Body of pancreas (tissue), 4 donors: ENCODE measurements around the gene SPRING1.

ENCODE experiments used
- POLR2A ChIP-seq, 3 donors: fragments of 450-650 bp; IDR thresholded peaks; one replicate each; pipeline ENCODE4 v1.6.1; 2016; ENCODE audit warnings: antibody characterized with exemption in 3 of 3, mild to moderate bottlenecking in 2 of 3
- TF ChIP-seq, protein P1 (sequence below), 7 experiments: fragments of 450-650 bp in 4 of 7; fragments of 200-600 bp in 3 of 7; sonication (generic) in 3 of 7; IDR thresholded peaks; one replicate each; pipeline ENCODE4 v1.5.1; 2016 to 2019; ENCODE audit warnings: antibody characterized with exemption in 7 of 7

DNA sequence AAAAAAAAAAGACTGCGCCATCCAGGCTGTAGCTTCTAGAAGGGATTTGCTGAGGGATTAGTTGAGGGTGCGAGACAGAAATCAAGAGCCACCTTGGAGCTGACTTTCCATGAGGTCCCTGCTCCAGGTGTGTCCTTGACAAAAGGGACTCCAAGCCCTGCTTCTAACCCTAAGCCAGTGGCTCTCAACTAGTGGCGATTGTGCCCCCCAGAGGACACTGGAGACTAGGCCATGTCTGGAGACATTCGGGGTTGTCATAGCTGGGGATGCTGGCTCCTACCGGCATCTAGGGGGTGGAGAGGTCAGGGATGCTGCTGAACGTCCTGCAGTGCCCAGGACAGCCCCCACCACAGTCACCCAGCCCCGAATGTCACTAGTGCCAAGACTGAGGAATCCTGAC, 40.6 kb downstream of the SPRING1 start:
- TF ChIP-seq, protein P1, sequence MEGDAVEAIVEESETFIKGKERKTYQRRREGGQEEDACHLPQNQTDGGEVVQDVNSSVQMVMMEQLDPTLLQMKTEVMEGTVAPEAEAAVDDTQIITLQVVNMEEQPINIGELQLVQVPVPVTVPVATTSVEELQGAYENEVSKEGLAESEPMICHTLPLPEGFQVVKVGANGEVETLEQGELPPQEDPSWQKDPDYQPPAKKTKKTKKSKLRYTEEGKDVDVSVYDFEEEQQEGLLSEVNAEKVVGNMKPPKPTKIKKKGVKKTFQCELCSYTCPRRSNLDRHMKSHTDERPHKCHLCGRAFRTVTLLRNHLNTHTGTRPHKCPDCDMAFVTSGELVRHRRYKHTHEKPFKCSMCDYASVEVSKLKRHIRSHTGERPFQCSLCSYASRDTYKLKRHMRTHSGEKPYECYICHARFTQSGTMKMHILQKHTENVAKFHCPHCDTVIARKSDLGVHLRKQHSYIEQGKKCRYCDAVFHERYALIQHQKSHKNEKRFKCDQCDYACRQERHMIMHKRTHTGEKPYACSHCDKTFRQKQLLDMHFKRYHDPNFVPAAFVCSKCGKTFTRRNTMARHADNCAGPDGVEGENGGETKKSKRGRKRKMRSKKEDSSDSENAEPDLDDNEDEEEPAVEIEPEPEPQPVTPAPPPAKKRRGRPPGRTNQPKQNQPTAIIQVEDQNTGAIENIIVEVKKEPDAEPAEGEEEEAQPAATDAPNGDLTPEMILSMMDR (IDR thresholded peaks at IDR 0.05), result peak in 3 of 7 experiments; percentile 14 to 19 (median 19)
- TF ChIP-seq POLR2A (IDR thresholded peaks at IDR 0.05), result no peak
